Choroid plexus epithelial cell (primary cell): ENCODE measurements around the gene FRMD6.
"Not testable (repeated sequence)": the region's sequence is repeated elsewhere in the genome, so short reads cannot be mapped to it uniquely, and the experiment has no call there.

Source experiments
- DNase-seq: peaks from one replicate; pipeline ENCODE4 v3.0.0-alpha.2; 2010; ENCODE audit warnings: low read depth
- H3K4me3 ChIP-seq: 2 replicates; pipeline ENCODE4 v1.5.1; 2011; ENCODE audit warnings: low read depth, mild to moderate bottlenecking, control low read depth, low read length, moderate library complexity
- TF ChIP-seq, protein P1 (sequence below): conservative IDR thresholded peaks from 2 replicates; pipeline ENCODE4 v1.5.1; 2011; ENCODE audit warnings: low read depth, mild to moderate bottlenecking, control low read depth, inconsistent platforms, low read length, moderate library complexity

FRMD6 gene

DNA sequence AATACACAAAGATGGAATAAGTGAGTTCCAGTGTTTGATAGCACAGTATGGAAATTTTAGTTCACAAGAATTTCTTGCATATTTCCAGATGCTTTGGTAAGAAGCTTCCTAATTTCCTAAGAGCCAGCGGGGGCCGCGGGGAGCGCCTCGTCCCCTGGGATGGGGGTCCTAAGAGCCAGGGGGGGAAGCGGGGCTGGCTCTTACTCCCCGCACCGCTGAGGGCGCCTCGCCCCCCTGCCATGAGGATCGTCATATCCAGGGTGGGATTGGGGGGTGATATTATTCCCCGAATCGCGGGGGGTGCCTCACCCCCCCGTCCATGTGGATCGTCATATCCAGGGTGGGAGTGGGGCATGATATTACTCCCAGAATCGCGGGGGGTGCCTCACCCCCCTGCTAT lies 108.2 kb downstream of the FRMD6 start:
- TF ChIP-seq, protein P1, sequence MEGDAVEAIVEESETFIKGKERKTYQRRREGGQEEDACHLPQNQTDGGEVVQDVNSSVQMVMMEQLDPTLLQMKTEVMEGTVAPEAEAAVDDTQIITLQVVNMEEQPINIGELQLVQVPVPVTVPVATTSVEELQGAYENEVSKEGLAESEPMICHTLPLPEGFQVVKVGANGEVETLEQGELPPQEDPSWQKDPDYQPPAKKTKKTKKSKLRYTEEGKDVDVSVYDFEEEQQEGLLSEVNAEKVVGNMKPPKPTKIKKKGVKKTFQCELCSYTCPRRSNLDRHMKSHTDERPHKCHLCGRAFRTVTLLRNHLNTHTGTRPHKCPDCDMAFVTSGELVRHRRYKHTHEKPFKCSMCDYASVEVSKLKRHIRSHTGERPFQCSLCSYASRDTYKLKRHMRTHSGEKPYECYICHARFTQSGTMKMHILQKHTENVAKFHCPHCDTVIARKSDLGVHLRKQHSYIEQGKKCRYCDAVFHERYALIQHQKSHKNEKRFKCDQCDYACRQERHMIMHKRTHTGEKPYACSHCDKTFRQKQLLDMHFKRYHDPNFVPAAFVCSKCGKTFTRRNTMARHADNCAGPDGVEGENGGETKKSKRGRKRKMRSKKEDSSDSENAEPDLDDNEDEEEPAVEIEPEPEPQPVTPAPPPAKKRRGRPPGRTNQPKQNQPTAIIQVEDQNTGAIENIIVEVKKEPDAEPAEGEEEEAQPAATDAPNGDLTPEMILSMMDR = no peak
- no peak overlapping the region for H3K4me3 ChIP-seq

DNA sequence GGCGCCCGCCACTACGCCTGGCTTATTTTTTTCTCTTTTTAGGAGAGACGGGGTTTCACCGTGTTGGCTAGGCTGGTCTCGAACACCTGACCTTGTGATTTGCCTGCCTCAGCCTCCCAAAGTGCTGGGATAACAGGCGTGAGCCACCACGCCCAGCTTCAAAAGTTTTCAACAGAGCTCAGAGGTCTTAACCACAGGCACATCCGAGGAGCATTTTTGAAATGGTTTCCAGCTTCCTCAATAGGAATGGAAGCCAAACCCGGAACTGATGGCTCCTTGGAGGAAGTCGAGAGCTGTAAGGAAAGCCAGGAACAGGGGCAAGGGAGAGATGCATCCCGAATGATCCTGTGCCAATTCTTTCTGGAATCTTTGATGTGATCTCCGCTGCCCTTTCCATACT lies 114.0 kb downstream of the FRMD6 start:
- DNase-seq = peak; percentile 31

More for the DNA sequence above, 108.2 kb downstream of the FRMD6 start:
- DNase-seq = no peak

DNA sequence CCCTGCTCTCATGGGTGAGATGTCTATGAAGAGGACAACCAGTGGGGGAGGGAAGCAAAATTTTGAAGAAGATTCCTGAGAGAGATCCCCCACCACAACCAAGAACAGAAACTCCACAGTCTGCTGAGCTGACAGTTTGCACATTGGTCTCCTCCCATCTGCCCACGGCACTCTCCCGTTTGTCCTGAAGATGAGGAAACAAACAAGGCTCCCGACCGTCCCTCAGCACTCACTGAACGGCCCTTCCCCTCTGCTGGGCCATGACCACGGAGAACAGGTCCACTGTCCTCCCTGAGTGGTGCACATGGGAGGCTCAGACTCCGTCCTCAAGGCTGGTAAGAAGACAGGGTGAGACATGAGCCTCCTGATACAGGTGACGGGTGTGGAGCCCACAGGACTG lies 114.9 kb downstream of the FRMD6 start:
- DNase-seq, H3K4me3 ChIP-seq: not testable (repeated sequence)

More for the DNA sequence above, 114.0 kb downstream of the FRMD6 start:
- not testable (repeated sequence) for H3K4me3 ChIP-seq

DNA sequence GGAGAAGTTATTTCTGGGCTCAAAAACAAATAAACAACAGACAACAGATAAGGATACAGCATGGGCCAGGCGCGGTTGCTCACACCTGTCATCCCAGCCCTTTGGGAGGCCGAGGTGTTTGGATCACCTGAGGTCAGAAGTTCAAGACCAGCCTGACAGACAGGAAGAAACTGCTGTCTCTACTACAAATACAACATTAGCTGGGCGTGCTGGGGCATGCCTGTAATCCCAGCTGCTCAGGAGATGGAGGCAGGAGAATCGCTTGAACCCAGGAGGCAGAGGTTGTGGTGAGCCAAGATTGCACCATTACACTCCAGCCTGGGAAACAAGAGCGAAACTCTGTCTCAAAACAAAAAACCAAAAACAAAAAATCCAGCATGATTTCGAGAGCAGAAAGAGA lies 117.6 kb downstream of the FRMD6 start:
- DNase-seq = not testable (repeated sequence)

DNA sequence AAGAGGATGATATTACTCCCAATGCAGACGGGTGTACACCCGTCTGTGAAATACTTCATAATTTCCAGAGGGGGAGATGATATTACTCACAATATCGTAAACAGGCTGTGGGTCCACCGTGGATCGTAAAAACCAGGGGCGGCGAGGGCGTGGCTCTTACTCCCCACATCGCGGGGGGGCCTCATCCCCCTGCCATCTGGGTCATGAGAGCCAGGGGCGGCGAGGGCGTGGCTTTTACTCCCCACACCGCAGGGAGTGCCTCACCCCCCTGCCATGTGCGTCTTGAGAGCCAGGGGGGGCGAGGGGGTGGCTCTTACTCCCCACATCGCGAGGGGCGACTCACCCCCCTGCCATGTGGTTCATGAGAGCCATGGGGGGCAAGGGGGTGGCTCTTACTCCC lies 122.5 kb downstream of the FRMD6 start:
- TF ChIP-seq, protein P1 = no peak
- no peak overlapping the region for H3K4me3 ChIP-seq

More for the DNA sequence above, 117.6 kb downstream of the FRMD6 start:
- H3K4me3 ChIP-seq = not testable (repeated sequence)

DNA sequence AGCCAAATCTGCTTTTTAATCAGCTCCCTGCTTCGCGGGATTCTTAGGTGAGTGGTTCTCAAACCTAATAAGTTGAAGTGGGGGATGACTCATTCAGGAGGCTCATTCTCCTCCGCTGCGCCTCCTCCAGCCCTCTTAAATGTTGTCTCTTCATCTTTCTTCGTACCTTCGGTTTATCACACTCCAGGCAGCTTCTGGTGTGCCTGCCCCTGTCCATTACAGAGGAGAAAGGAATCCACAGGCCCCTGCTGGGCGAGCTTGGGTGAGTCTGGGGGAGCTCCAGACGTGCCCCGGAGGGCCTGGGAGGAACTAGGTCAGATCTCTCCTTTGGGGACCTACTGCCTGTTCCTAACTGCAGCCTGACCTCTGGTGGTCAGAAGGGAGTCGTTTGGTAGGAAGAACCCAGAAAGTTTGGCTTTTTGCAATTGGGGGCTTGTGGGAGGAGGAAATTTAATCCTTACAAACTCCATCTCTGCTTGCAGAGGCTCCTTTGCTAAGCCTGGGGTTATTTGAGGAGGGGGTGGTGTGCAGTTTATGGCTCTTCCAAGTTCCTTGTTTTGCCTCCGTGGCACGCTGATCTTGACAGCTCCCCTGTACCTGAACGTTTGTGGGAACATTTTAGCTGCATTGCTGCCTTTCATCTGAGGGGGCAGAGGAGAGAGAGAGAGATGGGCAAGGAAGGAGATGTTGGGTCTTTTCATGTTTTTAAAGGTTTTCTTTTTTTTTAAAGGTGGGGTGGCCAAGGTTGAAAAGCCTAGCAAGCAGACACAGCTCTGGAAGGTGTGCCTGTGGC lies 124.6 kb downstream of the FRMD6 start:
- TF ChIP-seq, protein P1 = peak; percentile 85
- peak; percentile 87 for DNase-seq
- peak overlapping the region; percentile 41 for H3K4me3 ChIP-seq

More for the DNA sequence above, 122.5 kb downstream of the FRMD6 start:
- no peak for DNase-seq

DNA sequence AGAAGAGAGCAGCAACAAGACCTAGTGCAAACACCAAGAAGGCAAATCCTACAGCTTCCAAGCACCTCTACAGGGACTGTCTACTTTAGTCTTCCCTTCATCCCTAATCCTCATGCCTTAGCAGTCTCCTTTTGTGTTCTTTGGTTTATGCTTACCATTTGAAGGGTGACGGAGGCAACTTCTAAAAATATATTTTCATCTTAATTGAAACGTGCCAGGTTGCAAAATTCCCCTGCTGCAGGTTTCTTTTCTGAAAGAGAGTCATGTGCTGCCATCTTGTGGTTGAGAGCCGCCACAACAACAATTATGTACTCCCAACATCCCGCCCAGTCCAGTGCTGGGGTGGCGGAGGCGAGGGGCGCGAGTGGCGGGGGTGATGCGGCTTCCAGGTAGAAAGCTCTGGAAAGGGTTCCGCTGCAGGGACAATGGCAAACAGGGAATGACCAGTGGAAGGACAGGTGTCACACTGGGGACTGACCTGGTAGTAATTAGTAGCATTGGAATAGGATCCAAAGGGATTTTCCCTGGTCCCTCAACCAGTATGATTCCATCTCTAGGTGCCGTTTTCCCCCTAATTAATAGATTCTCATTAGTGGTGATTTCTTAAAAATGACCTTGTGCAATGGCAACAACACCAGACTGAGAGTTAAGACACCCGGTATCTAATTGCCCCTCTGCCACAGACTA lies 128.4 kb downstream of the FRMD6 start:
- TF ChIP-seq, protein P1 = peak; percentile 85
- H3K4me3 ChIP-seq = peak overlapping the region; percentile 4
- DNase-seq = peak; percentile 75
